H1 (cell line): ENCODE results near the gene GABPA. TPM values are rescaled to one million over a fixed set of nuclear protein-coding genes. Genes with fewer than 3 reads are reported as not detected.

Experiments
- CTCF ChIA-PET: fragments of 300-600 bp; sonication (Branson Sonifier 250); formaldehyde crosslinking; loops from one replicate; lab custom pipeline; 2021; ENCODE audit not compliant: partially characterized antibody; lab: Charles Lee
- POLR2A ChIA-PET: fragments of 300-600 bp; sonication (Branson Sonifier 250); formaldehyde crosslinking; loops from one replicate; lab custom pipeline; 2021; ENCODE audit warnings: inconsistent platforms; ENCODE audit not compliant: partially characterized antibody; lab: Charles Lee
- DNase-seq, 2 experiments: peaks; one replicate each; pipeline versions ENCODE4 v3.0.0 to v3.0.0-alpha.2; 2010 to 2022; ENCODE audit warnings: low spot score in 2 of 2, low read depth in 1 of 2, mixed read lengths in 1 of 2
- FAIRE-seq: peaks from 2 replicates; lab custom pipeline; 2011; peaks lifted over from hg19 to GRCh38; lab: Jason Lieb, UNC
- H2AFZ ChIP-seq: 2 replicates; pipeline ENCODE4 v1.8.1; 2012; ENCODE audit warnings: low read length, inconsistent platforms
- H2AK5ac ChIP-seq: 2 replicates; pipeline ENCODE4 v1.6.1; 2013; ENCODE audit warnings: low read depth, low read length
- H2BK120ac ChIP-seq: replicated peaks from 2 replicates; pipeline ENCODE3; 2013; ENCODE audit warnings: low read depth, low read length, inconsistent platforms
- H2BK12ac ChIP-seq: 2 replicates; pipeline ENCODE4 v1.6.1; 2013; ENCODE audit warnings: low read depth, low read length
- H2BK15ac ChIP-seq: 2 replicates; pipeline ENCODE4 v1.6.1; 2013; ENCODE audit warnings: low read length
- H2BK20ac ChIP-seq: 2 replicates; pipeline ENCODE4 v1.6.1; 2013; ENCODE audit warnings: low read length
- H2BK5ac ChIP-seq: 2 replicates; pipeline ENCODE4 v1.6.1; 2013; ENCODE audit warnings: low read depth, low read length
- H3K14ac ChIP-seq: 2 replicates; pipeline ENCODE4 v1.6.1; 2013; ENCODE audit warnings: inconsistent platforms; ENCODE audit not compliant: insufficient read length
- H3K18ac ChIP-seq: 2 replicates; pipeline ENCODE4 v1.6.1; 2013; ENCODE audit warnings: low read length; ENCODE audit errors: extremely low read depth
- H3K23ac ChIP-seq: 2 replicates; pipeline ENCODE4 v1.6.1; 2013; ENCODE audit warnings: inconsistent platforms; ENCODE audit not compliant: insufficient read length
- H3K23me2 ChIP-seq: 2 replicates; pipeline ENCODE4 v1.6.1; 2013; ENCODE audit warnings: low read depth, low read length
- H3K27ac ChIP-seq: 2 replicates; pipeline ENCODE4 v1.6.1; 2011; ENCODE audit warnings: low read depth, low read length, inconsistent platforms
- H3K27me3 ChIP-seq, 4 experiments: replicated peaks in 1 of 4; 1 replicate in 1 of 4; 2 replicates in 3 of 4; pipeline versions ENCODE4 v1.6.1 to v1.8.1; 2011 to 2013; ENCODE audit warnings: low read length in 3 of 4, mild to moderate bottlenecking in 3 of 4, inconsistent platforms in 2 of 4, mixed read lengths in 2 of 4, moderate library complexity in 1 of 4; ENCODE audit not compliant: control insufficient read depth in 3 of 4, insufficient read depth in 3 of 4; ENCODE audit errors: extremely low read depth in 1 of 4
- H3K36me3 ChIP-seq, 4 experiments: 2 replicates each; pipeline versions ENCODE4 v1.6.1 to v1.8.1; 2011 to 2013; ENCODE audit warnings: mild to moderate bottlenecking in 4 of 4, low read length in 3 of 4, moderate library complexity in 2 of 4, control low read depth in 1 of 4, inconsistent platforms in 1 of 4; ENCODE audit not compliant: insufficient read depth in 4 of 4, control insufficient read depth in 2 of 4
- H3K4ac ChIP-seq: replicated peaks from 2 replicates; pipeline ENCODE3; 2013; ENCODE audit warnings: low read length, low read depth, mixed read lengths, inconsistent platforms; ENCODE audit not compliant: insufficient read length
- H3K4me1 ChIP-seq, 4 experiments: replicated peaks in 1 of 4; 1 replicate in 1 of 4; 2 replicates in 3 of 4; pipeline versions ENCODE4 v1.6.1 to v1.8.1; 2011 to 2013; ENCODE audit warnings: low read length in 3 of 4, inconsistent platforms in 2 of 4, mixed read lengths in 1 of 4; ENCODE audit not compliant: insufficient read depth in 4 of 4, control insufficient read depth in 3 of 4
- H3K4me2 ChIP-seq, 2 experiments: 2 replicates each; pipeline versions ENCODE4 v1.6.1 to v1.8.1; 2011 to 2013; ENCODE audit warnings: low read depth in 2 of 2, low read length in 2 of 2, control low read depth in 1 of 2, inconsistent platforms in 1 of 2, mild to moderate bottlenecking in 1 of 2; ENCODE audit not compliant: insufficient read depth in 1 of 2
- H3K4me3 ChIP-seq, 4 experiments: fragments of 200-600, 300-600 bp in 1 of 4; sonication (generic), shearing (Covaris generic), sonication (Bioruptor Twin) in 1 of 4; 2 replicates each; pipeline versions ENCODE4 v1.5.1 to v1.8.1; 2011 to 2016; ENCODE audit warnings: low read length in 4 of 4, low read depth in 3 of 4, control low read depth in 2 of 4, inconsistent platforms in 2 of 4, mild to moderate bottlenecking in 2 of 4, mixed read lengths in 1 of 4, moderate library complexity in 1 of 4; ENCODE audit not compliant: insufficient read depth in 2 of 4; ENCODE audit errors: extremely low read depth in 1 of 4
- H3K56ac ChIP-seq: replicated peaks from 2 replicates; pipeline ENCODE3; 2013; ENCODE audit warnings: low read depth, mild to moderate bottlenecking, mixed read lengths, low read length, inconsistent platforms; ENCODE audit not compliant: insufficient read length
- H3K79me1 ChIP-seq: 2 replicates; pipeline ENCODE4 v1.6.1; 2013; ENCODE audit warnings: low read depth, low read length, control low read depth
- H3K79me2 ChIP-seq, 2 experiments: 2 replicates each; pipeline versions ENCODE4 v1.6.1 to v1.8.1; 2012 to 2013; ENCODE audit warnings: low read length in 2 of 2, mild to moderate bottlenecking in 2 of 2, inconsistent platforms in 1 of 2; ENCODE audit not compliant: insufficient read depth in 2 of 2, control insufficient read depth in 1 of 2
- H3K9ac ChIP-seq, 4 experiments: replicated peaks in 1 of 4; 1 replicate in 1 of 4; 2 replicates in 3 of 4; pipeline versions ENCODE4 v1.6.1 to v1.8.1; 2011 to 2013; ENCODE audit warnings: low read depth in 3 of 4, low read length in 3 of 4, control low read depth in 2 of 4, mild to moderate bottlenecking in 2 of 4, moderate library complexity in 2 of 4, inconsistent platforms in 1 of 4; ENCODE audit errors: extremely low read depth in 1 of 4
- H3K9me3 ChIP-seq, 2 experiments: 2 replicates each; pipeline versions ENCODE4 v1.6.1 to v1.8.1; 2012 to 2013; ENCODE audit warnings: mild to moderate bottlenecking in 2 of 2, moderate library complexity in 2 of 2, control low read depth in 1 of 2, inconsistent platforms in 1 of 2, low read depth in 1 of 2, low read length in 1 of 2, mixed read lengths in 1 of 2; ENCODE audit not compliant: insufficient read depth in 2 of 2
- H4K20me1 ChIP-seq, 2 experiments: replicated peaks in 1 of 2; 2 replicates each; pipeline versions ENCODE3 to v1.8.1; 2011 to 2013; ENCODE audit warnings: inconsistent platforms in 2 of 2, low read length in 2 of 2, mild to moderate bottlenecking in 1 of 2; ENCODE audit not compliant: insufficient read depth in 2 of 2, control insufficient read depth in 1 of 2
- H4K5ac ChIP-seq: 2 replicates; pipeline ENCODE4 v1.6.1; 2013; ENCODE audit warnings: low read length, low read depth, mixed read lengths, inconsistent platforms; ENCODE audit not compliant: insufficient read length
- H4K8ac ChIP-seq: 2 replicates; pipeline ENCODE4 v1.8.0; 2013; ENCODE audit warnings: mild to moderate bottlenecking, moderate library complexity, low read length, inconsistent platforms; ENCODE audit not compliant: insufficient read depth; ENCODE audit errors: extremely low read depth
- H4K91ac ChIP-seq: replicated peaks from 2 replicates; pipeline ENCODE3; 2013; ENCODE audit warnings: low read length, mixed read lengths, inconsistent platforms; ENCODE audit not compliant: insufficient read length
- YY1 ChIP-seq: IDR thresholded peaks from 2 replicates; pipeline ENCODE4 v1.6.1; 2011; ENCODE audit warnings: low read depth, mild to moderate bottlenecking, low read length
- WGBS, 2 experiments: shearing (Covaris generic) in 1 of 2; methylation state at CpG; one replicate each; pipeline versions ENCODE4 v1.1.6 to v1.1.7; 2013 to 2015; ENCODE audit warnings: low lambda C conversion rate in 2 of 2, mixed read lengths in 2 of 2, inconsistent platforms in 1 of 2, low coverage in 1 of 2, missing lambda C conversion rate in 1 of 2; ENCODE audit not compliant: insufficient replicate concordance in 2 of 2, insufficient coverage in 1 of 2, insufficient read length in 1 of 2; ENCODE audit errors: extremely low coverage in 1 of 2, missing lambda C conversion rate in 1 of 2; 5-methylcytosine and 5-hydroxymethylcytosine counted together
- polyA plus RNA-seq, 7 experiments: library from polyadenylated mRNA; depleted of rRNA in 3 of 7; stranded (reverse) in 5 of 7; unstranded in 2 of 7; fragments of >200 nt in 5 of 7; fragments of 200-250 nt in 2 of 7; gene quantifications; 1 replicate in 5 of 7; 2 replicates in 1 of 7; 4 replicates in 1 of 7; pipeline versions ENCODE4 v1.2.1 to v1.2.3, GENCODE V29; 2011 to 2013; ENCODE audit warnings: missing spikeins in 2 of 7, mixed read lengths in 2 of 7
- total RNA-seq: library from RNA; stranded (reverse); fragmentation: NEBNext Ultra II Directional; extraction: Animal tissue kit (Norgen Biotek cat#: 25700); gene quantifications from 2 replicates; pipeline ENCODE4 v1.2.1, GENCODE V29; 2021

Gene GABPA
- total and polyA plus RNA-seq, 2 of the 8 experiments (the other 6 are each of a cell fraction or from before 2014, with no cell fraction given) = 5.2 to 22.2 TPM

- H3K18ac ChIP-seq = no peak overlapping the region
- H3K36me3 ChIP-seq = peaks cover 0 to 6% (median 0%) of the 10 kb centered on the region in 4 experiments; a peak in 3 of 8 replicates
- 92% methylated on average over 5 of the region's 5 CpGs; no CpG with 5 or more reads in 1 of the 2 experiments for WGBS, 2 experiments
- H2BK20ac ChIP-seq = no peak overlapping the region
- DNase-seq (no peak), FAIRE-seq (no peak)
- H3K79me2 ChIP-seq = no peaks in the 10 kb centered on the region
- H4K5ac ChIP-seq = no peak overlapping the region
- POLR2A ChIA-PET = interaction anchor here (1.0 to 2.3 kb wide), 3 partner anchors 17 to 112 kb away, joined by 3 to 9 read pairs (median 3); partner anchors contain the start of genes ATP5PF and GABPA
- no peak overlapping the region for H3K23ac ChIP-seq
- no peaks in the 10 kb centered on the region for H3K79me1 ChIP-seq
- H3K23me2 ChIP-seq = no peaks in the 10 kb centered on the region; the same call in none of the 2 replicates
- H3K14ac ChIP-seq = no peak overlapping the region
- H3K4me3 ChIP-seq = no peak overlapping the region
- no peak for TF ChIP-seq YY1
- H3K9ac ChIP-seq = no peak overlapping the region
- H2BK120ac ChIP-seq = no peak overlapping the region
- H4K91ac ChIP-seq = no peak overlapping the region
- no peak overlapping the region for H2BK12ac ChIP-seq
- no peak overlapping the region for H3K4me2 ChIP-seq
- no peak overlapping the region for H2AK5ac ChIP-seq
- H3K9me3 ChIP-seq = no peaks in the 10 kb centered on the region
- no peak overlapping the region for H3K27ac ChIP-seq
- no peak overlapping the region for H2BK5ac ChIP-seq
- H3K4me1 ChIP-seq = no peaks in the 10 kb centered on the region; a peak in 1 of 7 replicates
- H3K27me3 ChIP-seq = no peaks in the 10 kb centered on the region
- H3K4ac ChIP-seq = no peak overlapping the region
- CTCF ChIA-PET = interaction anchor here (0.8 to 2.3 kb wide), 5 partner anchors 10 to 297 kb away, joined by 3 to 6 read pairs (median 3); partner anchors contain the start of gene MRPL39
- H2AFZ ChIP-seq = no peak overlapping the region
- no peak overlapping the region for H2BK15ac ChIP-seq
- H4K8ac ChIP-seq = no peak overlapping the region
- H3K56ac ChIP-seq = no peak overlapping the region
- no peaks in the 10 kb centered on the region for H4K20me1 ChIP-seq
These were observed 17.2 kb upstream of the GABPA start for GRCh38 chr21:25717491-25718147.
